GM12864 (cell line): Measurements from ENCODE around the gene HLA-C.
A peak's percentile ranks its signal among the peaks of the same experiment; 100 is the strongest.

Experiments used
- DNase-seq: peaks from one replicate; pipeline ENCODE4 v3.0.0-alpha.2; 2011; ENCODE audit warnings: low read depth
- H3K4me3 ChIP-seq: 2 replicates; pipeline ENCODE4 v1.5.1; 2011; ENCODE audit warnings: mild to moderate bottlenecking, low read depth, low read length, control low read depth
- CTCF ChIP-seq: IDR thresholded peaks from 2 replicates; pipeline ENCODE4 v1.5.1; 2011; ENCODE audit warnings: low read depth, mild to moderate bottlenecking, moderate library complexity, low read length, control low read depth, inconsistent platforms; ENCODE audit errors: missing control alignments

Gene HLA-C

GRCh38 chr6:31272436-31272835, 544 bp upstream of the HLA-C start:
- no peak for DNase-seq
- TF ChIP-seq CTCF: no peak
- H3K4me3 ChIP-seq: peak overlapping the region; percentile 97

- H3K4me3 ChIP-seq: peak overlapping the region; percentile 97
- peak; percentile 40 for DNase-seq
- no peak for TF ChIP-seq CTCF
Measured at GRCh38 chr6:31270788-31271640, 878 bp downstream of the HLA-C start.

GRCh38 chr6:31268836-31269235, 3.1 kb downstream of the HLA-C start:
- no peak for TF ChIP-seq CTCF
- no peak overlapping the region for H3K4me3 ChIP-seq
- no peak for DNase-seq

- TF ChIP-seq CTCF: no peak
- no peak for DNase-seq
- no peak overlapping the region for H3K4me3 ChIP-seq
Measured at GRCh38 chr6:31268369-31268765, 3.5 kb downstream of the HLA-C start.

- TF ChIP-seq CTCF: no peak
- no peak overlapping the region for H3K4me3 ChIP-seq
- DNase-seq: no peak
Measured at GRCh38 chr6:31267651-31268368, 4.1 kb downstream of the HLA-C start.

- DNase-seq: no peak
- no peak for TF ChIP-seq CTCF
Measured at GRCh38 chr6:31266567-31267360, 5.1 kb downstream of the HLA-C start.

More at GRCh38 chr6:31266567-31267360, 5.1 kb downstream of the HLA-C start:
- no peak overlapping the region for H3K4me3 ChIP-seq
